Fibroblast of lung (primary cell): Measurements from ENCODE around the gene ZNF525. TPM values are rescaled to one million over a fixed set of nuclear protein-coding genes. Genes with fewer than 3 reads are reported as not detected.

Experiments used
- DNase-seq, 2 donors: peaks; one replicate each; pipeline versions ENCODE4 v3.0.0 to v3.0.0-alpha.2; 2010; ENCODE audit warnings: low read depth in 2 of 2
- H2AFZ ChIP-seq: 2 replicates; pipeline ENCODE4 v1.5.1; 2012; ENCODE audit warnings: low read length, control low read depth, inconsistent platforms
- H3K27ac ChIP-seq: 2 replicates; pipeline ENCODE4 v1.5.1; 2011; ENCODE audit warnings: low read length, control low read depth; ENCODE audit not compliant: insufficient read depth
- H3K27me3 ChIP-seq: 2 replicates; pipeline ENCODE4 v1.5.1; 2011; ENCODE audit warnings: mild to moderate bottlenecking, low read length; ENCODE audit not compliant: control insufficient read depth, insufficient read depth
- H3K36me3 ChIP-seq: 2 replicates; pipeline ENCODE4 v1.5.1; 2011; ENCODE audit warnings: low read length; ENCODE audit not compliant: control insufficient read depth, insufficient read depth
- H3K4me1 ChIP-seq: 2 replicates; pipeline ENCODE4 v1.5.1; 2011; ENCODE audit warnings: low read length; ENCODE audit not compliant: control insufficient read depth, insufficient read depth; ENCODE audit errors: extremely low read depth
- H3K4me2 ChIP-seq: 2 replicates; pipeline ENCODE4 v1.5.1; 2011; ENCODE audit warnings: low read length, control low read depth; ENCODE audit not compliant: insufficient read depth; ENCODE audit errors: extremely low read depth
- H3K4me3 ChIP-seq, 4 experiments: fragments of 200-600 bp in 1 of 4; sonication (generic) in 1 of 4; replicated peaks in 1 of 4; 2 replicates each; pipeline ENCODE4 v1.5.1; 2011 to 2016; ENCODE audit warnings: low read length in 4 of 4, low read depth in 3 of 4, mild to moderate bottlenecking in 3 of 4, control low read depth in 2 of 4, inconsistent platforms in 1 of 4, mixed read lengths in 1 of 4; ENCODE audit not compliant: insufficient read depth in 1 of 4; ENCODE audit errors: control extremely low read depth in 1 of 4
- H3K79me2 ChIP-seq: 2 replicates; pipeline ENCODE4 v1.5.1; 2012; ENCODE audit warnings: mild to moderate bottlenecking, low read length, inconsistent platforms; ENCODE audit not compliant: control insufficient read depth, insufficient read depth
- H3K9ac ChIP-seq: 2 replicates; pipeline ENCODE4 v1.5.1; 2011; ENCODE audit warnings: mild to moderate bottlenecking, low read length, control low read depth; ENCODE audit not compliant: insufficient read depth
- H3K9me3 ChIP-seq: 2 replicates; pipeline ENCODE4 v1.5.1; 2012; ENCODE audit warnings: low read depth, low read length; ENCODE audit not compliant: control insufficient read depth, insufficient read depth
- H4K20me1 ChIP-seq: 2 replicates; pipeline ENCODE4 v1.5.1; 2011; ENCODE audit warnings: low read length; ENCODE audit not compliant: control insufficient read depth, insufficient read depth; ENCODE audit errors: extremely low read depth
- CTCF ChIP-seq, 2 donors: IDR thresholded peaks in 1 of 2; conservative IDR thresholded peaks in 1 of 2; 1 replicate in 1 of 2; 2 replicates in 1 of 2; pipeline ENCODE4 v1.5.1; 2011 to 2012; ENCODE audit warnings: low read length in 2 of 2, control low read depth in 1 of 2, inconsistent platforms in 1 of 2, low read depth in 1 of 2, mild to moderate bottlenecking in 1 of 2
- EZH2 ChIP-seq: IDR thresholded peaks from 2 replicates; pipeline ENCODE4 v1.5.1; 2012; ENCODE audit warnings: low read length, control low read depth, mild to moderate bottlenecking; ENCODE audit errors: missing control alignments
- polyA plus RNA-seq, 2 donors: library from polyadenylated mRNA; depleted of rRNA in 1 of 2; stranded (reverse) in 1 of 2; unstranded in 1 of 2; fragments of >200 nt; gene quantifications; 2 replicates each; pipeline ENCODE4 v1.2.1, GENCODE V29; 2011 to 2012; ENCODE audit warnings: missing spikeins in 1 of 2
- total RNA-seq: library from RNA; depleted of rRNA; stranded (reverse); fragments of >200 nt; gene quantifications from 2 replicates; pipeline ENCODE4 v1.2.1, GENCODE V29; 2014

Gene ZNF525
- total and polyA plus RNA-seq, 2 donors (not counting 1 experiment from before 2014, with no cell fraction given), result 4.8 to 6.8 TPM

- H3K9ac ChIP-seq, result no peak overlapping the region
- peak in 1 of 2 donors; percentile 6 for DNase-seq
- H3K9me3 ChIP-seq, result no peaks in the 10 kb centered on the region
- no peaks in the 10 kb centered on the region for H4K20me1 ChIP-seq
- no peaks in the 10 kb centered on the region for H3K4me1 ChIP-seq
- H3K4me2 ChIP-seq, result no peak overlapping the region
- H2AFZ ChIP-seq, result no peak overlapping the region
- H3K36me3 ChIP-seq, result no peaks in the 10 kb centered on the region
- H3K27ac ChIP-seq, result no peak overlapping the region
- H3K4me3 ChIP-seq, result no peak overlapping the region
- H3K79me2 ChIP-seq, result no peaks in the 10 kb centered on the region
- H3K27me3 ChIP-seq, result no peaks in the 10 kb centered on the region
- TF ChIP-seq EZH2 (no peak), CTCF (conservative IDR thresholded peaks at IDR 0.05 in 1 of 2, IDR thresholded peaks at IDR 0.05 in 1 of 2; ENCODE audit: low read depth in 1 of 2, low read length in 2 of 2) (no peak)
These were observed 23.4 kb downstream of the ZNF525 start for GRCh38 chr19:53388904-53389303.

GRCh38 chr19:53389571-53389970 lies 24.1 kb downstream of the ZNF525 start:
- no peak overlapping the region for H3K27ac ChIP-seq
- no peak overlapping the region for H3K9ac ChIP-seq
- H3K4me3 ChIP-seq, result no peak overlapping the region

GRCh38 chr19:53389978-53390377 lies 24.5 kb downstream of the ZNF525 start:
- Histone ChIP-seq H3K9ac (no peak overlapping the region), H3K9me3 (no peaks in the 10 kb centered on the region), H3K4me1 (no peaks in the 10 kb centered on the region), H3K79me2 (no peaks in the 10 kb centered on the region), H3K27ac (no peak overlapping the region), H4K20me1 (no peaks in the 10 kb centered on the region), H3K36me3 (no peaks in the 10 kb centered on the region), H2AFZ (no peak overlapping the region), H3K4me3 (no peak overlapping the region), H3K27me3 (no peaks in the 10 kb centered on the region), H3K4me2 (no peak overlapping the region)
- DNase-seq, result no peak
- TF ChIP-seq EZH2 (no peak), CTCF (conservative IDR thresholded peaks at IDR 0.05 in 1 of 2, IDR thresholded peaks at IDR 0.05 in 1 of 2; ENCODE audit: low read depth in 1 of 2, low read length in 2 of 2) (no peak)

More at GRCh38 chr19:53389571-53389970, 24.1 kb downstream of the ZNF525 start:
- no peaks in the 10 kb centered on the region for H3K36me3 ChIP-seq
- TF ChIP-seq CTCF (conservative IDR thresholded peaks at IDR 0.05 in 1 of 2, IDR thresholded peaks at IDR 0.05 in 1 of 2; ENCODE audit: low read depth in 1 of 2, low read length in 2 of 2) (no peak), EZH2 (no peak)
- H4K20me1 ChIP-seq, result no peaks in the 10 kb centered on the region
- H3K79me2 ChIP-seq, result no peaks in the 10 kb centered on the region
- no peaks in the 10 kb centered on the region for H3K4me1 ChIP-seq
- no peak overlapping the region for H3K4me2 ChIP-seq
- no peaks in the 10 kb centered on the region for H3K9me3 ChIP-seq
- no peak for DNase-seq
- H3K27me3 ChIP-seq, result no peaks in the 10 kb centered on the region
- H2AFZ ChIP-seq, result no peak overlapping the region
